ENCODE results near the gene DMC1. TPM values are rescaled to one million over a fixed set of nuclear protein-coding genes. Genes with fewer than 3 reads are reported as not detected.

Gene DMC1
- total and polyA plus RNA-seq, 2 donors (not counting 3 experiments of a cell fraction or from before 2014, with no cell fraction given) = 0.22 to 0.91 TPM

DNA sequence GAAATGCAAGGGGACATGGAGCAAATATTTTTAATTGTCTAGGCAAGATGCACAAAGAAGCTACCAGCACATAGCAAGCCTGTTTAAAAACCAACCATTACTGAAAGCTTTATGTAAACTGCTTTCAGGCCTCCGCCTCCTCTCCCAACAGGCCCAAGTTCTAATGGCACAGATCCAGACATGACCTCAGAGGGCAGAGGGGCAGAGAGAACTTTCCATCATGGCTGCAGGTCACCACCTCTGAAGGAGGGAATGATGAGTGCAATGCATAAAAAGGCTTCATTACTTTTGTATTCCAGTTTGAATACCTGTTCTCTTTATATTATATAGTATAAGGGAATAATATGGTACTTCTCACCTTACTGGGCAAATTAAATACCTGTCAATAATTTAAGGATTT lies 79.1 kb downstream of the DMC1 start:
- H3K9ac ChIP-seq (replicated peaks; ENCODE audit: extremely low read depth, insufficient read depth, low read length) = no peak overlapping the region
- FAIRE-seq = no peak
- peaks cover 7% of the 10 kb centered on the region for H3K4me1 ChIP-seq (ENCODE audit: control insufficient read depth, extremely low read depth, insufficient read depth, low read length)
- no peak overlapping the region for H3K4me2 ChIP-seq (ENCODE audit: insufficient read depth, low read length)
- H3K79me2 ChIP-seq (ENCODE audit: control insufficient read depth, insufficient read depth, low read length) = peaks cover 55% of the 10 kb centered on the region
- H2AFZ ChIP-seq (ENCODE audit: low read depth, low read length) = no peak overlapping the region
- peaks cover 11% of the 10 kb centered on the region for H4K20me1 ChIP-seq (replicated peaks; ENCODE audit: control insufficient read depth, extremely low read depth, insufficient read depth, low read length)
- intact Hi-C loops (cut with micrococcal nuclease) = no loop called here
- ChIA-PET POLR2A (interaction anchor here (1.0 kb wide), 1 partner anchor 11 kb away, joined by 5 read pairs; no protein-coding TSS in a partner anchor), CTCF (interaction anchor here (1.8 kb wide), 1 partner anchor 11 kb away, joined by 8 read pairs; no protein-coding TSS in a partner anchor)
- no TSS peak for BruUV-seq (replicated peaks)
- DNase-seq (ENCODE audit: low read depth, low spot score) = peak; percentile 29
- H3K9me1 ChIP-seq (replicated peaks; ENCODE audit: control insufficient read depth, extremely low read depth, insufficient read depth, low read length) = no peaks in the 10 kb centered on the region
- no peaks in the 10 kb centered on the region for H3K27me3 ChIP-seq (ENCODE audit: control insufficient read depth in 2 of 2, insufficient read depth in 2 of 2, low read length in 2 of 2)
- no peak overlapping the region for H3K27ac ChIP-seq (ENCODE audit: insufficient read depth, low read depth, low read length)
- dilution Hi-C loops (cut with MboI; ENCODE audit: extremely low pct_ligation_motif_present, low sequenced_read_pairs) = no loop called here
- H3K36me3 ChIP-seq (ENCODE audit: control insufficient read depth in 2 of 2, extremely low read depth in 1 of 2, insufficient read depth in 2 of 2, low read length in 2 of 2) = peaks cover 51 to 80% of the 10 kb centered on the region in 2 experiments
- H3K9me3 ChIP-seq (replicated peaks; ENCODE audit: control insufficient read depth, insufficient read depth, low read length) = no peaks in the 10 kb centered on the region
- no peak overlapping the region for H3K4me3 ChIP-seq (replicated peaks in 1 of 3; ENCODE audit: insufficient read depth in 1 of 3, low read depth in 1 of 3, low read length in 3 of 3)
- TF ChIP-seq POLR2AphosphoS5 (IDR thresholded peaks at IDR 0.05; ENCODE audit: insufficient read depth, low read depth, low read length) (no peak), POLR2A (IDR thresholded peaks at IDR 0.05; ENCODE audit: low read depth, low read length) (no peak), EZH2 (IDR thresholded peaks at IDR 0.05; ENCODE audit: borderline replicate concordance, low read depth, low read length, severe bottlenecking) (no peak), FOS (IDR thresholded peaks at IDR 0.05; ENCODE audit: borderline replicate concordance, insufficient read depth, low read length) (no peak), JUN (IDR thresholded peaks at IDR 0.05; ENCODE audit: borderline replicate concordance, insufficient read depth, insufficient read length, low read depth) (no peak), GATA2 (IDR thresholded peaks at IDR 0.05; ENCODE audit: insufficient read depth, insufficient read length, low read depth, low read length) (no peak), MYC (IDR thresholded peaks at IDR 0.05; ENCODE audit: low read depth, low read length) (no peak)
- TF ChIP-seq, protein P1, sequence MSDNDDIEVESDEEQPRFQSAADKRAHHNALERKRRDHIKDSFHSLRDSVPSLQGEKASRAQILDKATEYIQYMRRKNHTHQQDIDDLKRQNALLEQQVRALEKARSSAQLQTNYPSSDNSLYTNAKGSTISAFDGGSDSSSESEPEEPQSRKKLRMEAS (IDR thresholded peaks at IDR 0.05; ENCODE audit: insufficient read depth, insufficient read length) = no peak
- TF ChIP-seq, protein P2, sequence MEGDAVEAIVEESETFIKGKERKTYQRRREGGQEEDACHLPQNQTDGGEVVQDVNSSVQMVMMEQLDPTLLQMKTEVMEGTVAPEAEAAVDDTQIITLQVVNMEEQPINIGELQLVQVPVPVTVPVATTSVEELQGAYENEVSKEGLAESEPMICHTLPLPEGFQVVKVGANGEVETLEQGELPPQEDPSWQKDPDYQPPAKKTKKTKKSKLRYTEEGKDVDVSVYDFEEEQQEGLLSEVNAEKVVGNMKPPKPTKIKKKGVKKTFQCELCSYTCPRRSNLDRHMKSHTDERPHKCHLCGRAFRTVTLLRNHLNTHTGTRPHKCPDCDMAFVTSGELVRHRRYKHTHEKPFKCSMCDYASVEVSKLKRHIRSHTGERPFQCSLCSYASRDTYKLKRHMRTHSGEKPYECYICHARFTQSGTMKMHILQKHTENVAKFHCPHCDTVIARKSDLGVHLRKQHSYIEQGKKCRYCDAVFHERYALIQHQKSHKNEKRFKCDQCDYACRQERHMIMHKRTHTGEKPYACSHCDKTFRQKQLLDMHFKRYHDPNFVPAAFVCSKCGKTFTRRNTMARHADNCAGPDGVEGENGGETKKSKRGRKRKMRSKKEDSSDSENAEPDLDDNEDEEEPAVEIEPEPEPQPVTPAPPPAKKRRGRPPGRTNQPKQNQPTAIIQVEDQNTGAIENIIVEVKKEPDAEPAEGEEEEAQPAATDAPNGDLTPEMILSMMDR (IDR thresholded peaks at IDR 0.05; ENCODE audit: extremely low read depth in 1 of 2, insufficient read depth in 1 of 2, low read depth in 1 of 2, low read length in 2 of 2) = no peak

All from endothelial cell of umbilical vein (primary cell).